ENCODE measurements around the gene RGS10. TPM values are rescaled to one million over a fixed set of nuclear protein-coding genes. Genes with fewer than 3 reads are reported as not detected.

The RGS10 gene
- total RNA-seq, 1 donor from 2014 or later, result 3.6 TPM

- DNase-seq (ENCODE audit: low read depth in 2 of 2), result no peak
These were observed 91.1 kb downstream of the RGS10 start for GRCh38 chr10:119451300-119451896.

GRCh38 chr10:119450606-119451299 is 91.8 kb downstream of the RGS10 start:
- DNase-seq (ENCODE audit: low read depth in 2 of 2), result no peak

Other genes with a start within 250 kb of the RGS10 start
- gene TIAL1, start 54.2 kb upstream of the RGS10 start, total RNA-seq, result 14.0 and 20.0 TPM in 2 replicates
- 4.9 and 8.3 TPM in 2 replicates for gene BAG3, start 108.7 kb upstream of the RGS10 start, total RNA-seq
- gene INPP5F, start 183.3 kb upstream of the RGS10 start, total RNA-seq, result 8.9 and 9.4 TPM in 2 replicates